ENCODE data around the gene C11orf97. TPM values are rescaled to one million over a fixed set of nuclear protein-coding genes. Genes with fewer than 3 reads are reported as not detected.

Gene C11orf97
- total and polyA plus RNA-seq, 2 donors (not counting 1 experiment from before 2014, with no cell fraction given) = not detected

DNA sequence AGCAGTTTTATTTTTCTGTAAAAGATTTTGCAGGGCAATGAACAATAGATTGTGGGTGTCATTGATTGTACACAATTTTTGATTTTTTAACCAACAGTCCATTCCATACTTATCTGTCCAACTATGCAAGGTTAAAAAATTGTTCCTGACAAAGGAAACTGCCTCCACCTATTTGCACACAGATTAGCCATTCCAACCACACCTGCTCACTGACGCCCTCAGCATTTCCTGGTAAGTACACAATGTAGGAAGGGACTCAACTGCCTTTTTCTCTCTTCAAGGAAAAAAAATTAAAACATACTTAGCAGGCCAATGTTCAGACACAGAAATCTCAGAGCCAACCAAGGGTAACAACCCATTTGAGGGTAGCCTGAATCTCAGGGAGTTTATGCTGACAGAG, 27.2 kb downstream of the C11orf97 start:
- intact Hi-C loops (cut with micrococcal nuclease) = no loop called here
- CTCF ChIA-PET = no interaction called here
- no peaks in the 10 kb centered on the region for H3K79me2 ChIP-seq (ENCODE audit: control insufficient read depth, insufficient read depth, low read length)

More for the DNA sequence above, 27.2 kb downstream of the C11orf97 start:
- H4K20me1 ChIP-seq (ENCODE audit: control insufficient read depth, insufficient read depth, low read length, poor library complexity, severe bottlenecking) = no peaks in the 10 kb centered on the region
- H3K4me2 ChIP-seq (replicated peaks; ENCODE audit: low read depth, low read length, poor library complexity, severe bottlenecking) = no peak overlapping the region
- TF ChIP-seq EZH2 (IDR thresholded peaks at IDR 0.05; ENCODE audit: borderline replicate concordance, insufficient read depth, low read depth, low read length, poor library complexity, severe bottlenecking) = no peak
- TF ChIP-seq, protein P1, sequence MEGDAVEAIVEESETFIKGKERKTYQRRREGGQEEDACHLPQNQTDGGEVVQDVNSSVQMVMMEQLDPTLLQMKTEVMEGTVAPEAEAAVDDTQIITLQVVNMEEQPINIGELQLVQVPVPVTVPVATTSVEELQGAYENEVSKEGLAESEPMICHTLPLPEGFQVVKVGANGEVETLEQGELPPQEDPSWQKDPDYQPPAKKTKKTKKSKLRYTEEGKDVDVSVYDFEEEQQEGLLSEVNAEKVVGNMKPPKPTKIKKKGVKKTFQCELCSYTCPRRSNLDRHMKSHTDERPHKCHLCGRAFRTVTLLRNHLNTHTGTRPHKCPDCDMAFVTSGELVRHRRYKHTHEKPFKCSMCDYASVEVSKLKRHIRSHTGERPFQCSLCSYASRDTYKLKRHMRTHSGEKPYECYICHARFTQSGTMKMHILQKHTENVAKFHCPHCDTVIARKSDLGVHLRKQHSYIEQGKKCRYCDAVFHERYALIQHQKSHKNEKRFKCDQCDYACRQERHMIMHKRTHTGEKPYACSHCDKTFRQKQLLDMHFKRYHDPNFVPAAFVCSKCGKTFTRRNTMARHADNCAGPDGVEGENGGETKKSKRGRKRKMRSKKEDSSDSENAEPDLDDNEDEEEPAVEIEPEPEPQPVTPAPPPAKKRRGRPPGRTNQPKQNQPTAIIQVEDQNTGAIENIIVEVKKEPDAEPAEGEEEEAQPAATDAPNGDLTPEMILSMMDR (IDR thresholded peaks at IDR 0.05) = no peak
- H3K4me3 ChIP-seq (ENCODE audit: control extremely low read depth in 1 of 5, extremely low read depth in 1 of 5, insufficient read depth in 1 of 5, low read depth in 2 of 5, low read length in 4 of 5) = no peak overlapping the region
- no peaks in the 10 kb centered on the region for H3K9me3 ChIP-seq (ENCODE audit: control extremely low read depth in 1 of 3, control insufficient read depth in 2 of 3, insufficient read depth in 1 of 3, low read length in 2 of 3)
- no peak overlapping the region for H3K27ac ChIP-seq (ENCODE audit: low read length in 2 of 2)
- H3K4me1 ChIP-seq (ENCODE audit: control insufficient read depth in 2 of 2, insufficient read depth in 2 of 2, low read length in 2 of 2) = peaks cover 6 to 9% of the 10 kb centered on the region in 2 donors
- peaks cover 0 to 8% (median 0%) of the 10 kb centered on the region in 4 experiments for H3K27me3 ChIP-seq (replicated peaks in 1 of 4; ENCODE audit: control extremely low read depth in 1 of 4, control insufficient read depth in 3 of 4, insufficient read depth in 4 of 4, low read length in 3 of 4)
- no peak overlapping the region for H3K9ac ChIP-seq (ENCODE audit: low read length)
- H3K36me3 ChIP-seq (replicated peaks in 1 of 2; ENCODE audit: control extremely low read depth in 1 of 2, control insufficient read depth in 1 of 2, extremely low read depth in 1 of 2, insufficient read depth in 2 of 2, low read length in 1 of 2) = no peaks in the 10 kb centered on the region
- H3K9me3 Mint-ChIP-seq (ENCODE audit: insufficient read depth) = no peaks in the 10 kb centered on the region
- H3K4me1 Mint-ChIP-seq = peaks cover 12% of the 10 kb centered on the region
- DNase-seq = no peak
- POLR2A ChIA-PET = no interaction called here
- H2AFZ ChIP-seq (ENCODE audit: insufficient read depth, low read depth, low read length, poor library complexity, severe bottlenecking) = no peak overlapping the region
- H3K27ac Mint-ChIP-seq = no peak overlapping the region
- H3K4me3 Mint-ChIP-seq = no peak overlapping the region
- WGBS (ENCODE audit: insufficient coverage) = 17% methylated on average over 1 of the region's 1 CpG
- no peak for ATAC-seq (ENCODE audit: low read depth)
- peaks cover 25% of the 10 kb centered on the region for H3K27me3 Mint-ChIP-seq
